Kidney glomerular epithelial cell (primary cell): ENCODE data around the gene SLC25A53.
"Not testable (repeated sequence)": the region's sequence is repeated elsewhere in the genome, so short reads cannot be mapped to it uniquely, and the experiment has no call there.

ENCODE experiments used
- DNase-seq: peaks from one replicate; lab custom pipeline; 2025; lab: John Stamatoyannopoulos, UW

Gene SLC25A53

DNA sequence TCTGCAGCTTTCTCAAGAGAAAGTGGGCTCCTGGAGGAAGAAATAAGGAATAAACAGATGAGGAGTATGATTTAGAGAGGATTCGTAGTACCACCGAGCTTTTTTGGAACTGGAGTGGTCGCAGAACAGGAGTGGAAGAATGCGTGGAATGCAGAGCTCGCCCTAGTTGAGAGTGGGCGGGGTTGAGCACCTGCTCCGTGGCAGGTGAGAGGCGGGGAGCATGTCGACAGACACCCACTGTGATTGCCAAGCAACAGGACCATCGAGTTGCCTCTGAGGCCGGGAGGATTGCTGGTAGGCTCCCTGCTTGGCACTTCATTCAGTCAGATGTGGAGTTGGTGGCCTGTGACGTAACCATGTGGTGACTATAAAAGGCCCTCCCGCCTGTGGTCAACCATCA, 101.9 kb downstream of the SLC25A53 start:
- not testable (repeated sequence) for DNase-seq
